HepG2 (cell line): ENCODE measurements around the gene MXD3. TPM values are rescaled to one million over a fixed set of nuclear protein-coding genes. Genes with fewer than 3 reads are reported as not detected.

Source experiments
- polyA plus RNA-seq, 8 experiments: library from polyadenylated mRNA; depleted of rRNA in 3 of 8; stranded (reverse) in 7 of 8; unstranded in 1 of 8; fragments of >200 nt; fragmentation: Illumina TruSeq in 4 of 8; extraction: Trizol in 4 of 8; gene quantifications; 2 replicates each; pipeline versions ENCODE4 v1.2.1 to v1.2.3, GENCODE V29; 2011 to 2016; ENCODE audit warnings: low read depth in 4 of 8, missing spikeins in 1 of 8, mixed read lengths in 1 of 8; ENCODE audit not compliant: insufficient read depth in 1 of 8
- total RNA-seq, 5 experiments: library from RNA; depleted of rRNA; stranded (reverse); fragments of >200 nt; fragmentation: Illumina TruSeq; extraction: Trizol; gene quantifications; 2 replicates each; pipeline ENCODE4 v1.2.3, GENCODE V29; 2016; ENCODE audit warnings: low read depth in 1 of 5
- TF ChIP-seq, protein P1 (sequence below): sonication (generic); formaldehyde crosslinking; IDR thresholded peaks from one replicate; pipeline ENCODE4 v1.5.1; 2020; ENCODE audit warnings: mild to moderate bottlenecking, missing genetic modification reagents; ENCODE audit errors: not compliant biosample characterization
- TF ChIP-seq, protein P2 (sequence below): sonication (generic); formaldehyde crosslinking; IDR thresholded peaks from 2 replicates; pipeline ENCODE4 v1.4.0; 2020; ENCODE audit warnings: missing genetic modification reagents
- TF ChIP-seq, protein P3 (sequence below): sonication (generic); formaldehyde crosslinking; IDR thresholded peaks from 2 replicates; pipeline ENCODE4 v1.9.0; 2022; ENCODE audit warnings: missing genetic modification reagents, mild to moderate bottlenecking, borderline replicate concordance
- TF ChIP-seq, protein P4 (sequence below): sonication (generic); formaldehyde crosslinking; IDR thresholded peaks from 2 replicates; pipeline ENCODE4 v1.5.1; 2020; ENCODE audit warnings: mild to moderate bottlenecking, missing genetic modification reagents, moderate library complexity

The MXD3 gene
- total and polyA plus RNA-seq, 2 of the 13 experiments (the other 11 are each of a cell fraction or from before 2014, with no cell fraction given) = 10.5 to 12.8 TPM

DNA sequence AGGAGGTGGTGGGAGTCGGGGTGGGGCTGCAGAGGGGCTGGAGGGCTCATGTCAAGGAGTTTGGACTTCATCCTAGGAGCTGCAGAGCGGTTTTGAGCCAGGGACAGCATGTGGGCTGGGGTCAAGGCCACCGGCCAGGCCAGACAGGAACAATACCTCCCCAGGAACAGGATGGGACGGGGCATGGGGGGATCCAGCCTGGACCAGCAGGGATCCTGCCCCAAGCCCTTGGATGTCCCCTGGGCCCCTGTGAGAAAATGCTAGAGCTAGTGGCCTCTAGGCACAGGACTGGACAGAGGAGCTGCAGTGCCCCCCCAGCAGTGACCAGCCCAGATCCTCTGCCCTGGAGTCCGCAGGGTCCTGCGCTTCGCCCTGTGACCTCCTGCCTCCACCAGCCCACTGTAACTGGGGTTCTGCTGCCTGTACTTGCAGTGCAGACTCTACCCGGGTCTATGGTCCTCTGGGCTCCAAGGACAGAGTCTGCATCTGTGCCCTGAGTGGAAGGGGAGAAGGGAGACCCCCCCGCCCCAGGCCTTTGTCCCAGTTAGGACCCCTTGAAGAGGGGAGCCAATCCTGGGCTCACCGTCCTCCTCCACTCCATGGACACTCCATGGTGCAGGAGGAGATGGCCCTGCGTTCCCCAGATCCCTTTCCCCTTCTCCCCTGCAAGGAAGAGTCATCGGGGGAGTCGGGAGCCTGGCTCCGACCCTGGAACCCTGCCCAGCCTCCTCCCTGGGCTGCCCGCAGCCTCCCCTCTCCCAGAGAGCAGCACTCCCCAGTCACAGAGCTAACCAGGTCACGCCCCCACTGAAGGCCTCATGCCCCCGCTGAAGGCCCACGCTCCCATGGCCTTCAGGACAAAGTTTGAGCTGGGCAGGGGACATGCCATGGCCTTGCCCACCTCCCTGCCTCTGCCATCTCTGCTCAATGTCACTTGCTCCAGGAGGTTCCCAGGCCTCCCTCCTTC, 3.0 kb upstream of the MXD3 start (continued):
- TF ChIP-seq, protein P1, sequence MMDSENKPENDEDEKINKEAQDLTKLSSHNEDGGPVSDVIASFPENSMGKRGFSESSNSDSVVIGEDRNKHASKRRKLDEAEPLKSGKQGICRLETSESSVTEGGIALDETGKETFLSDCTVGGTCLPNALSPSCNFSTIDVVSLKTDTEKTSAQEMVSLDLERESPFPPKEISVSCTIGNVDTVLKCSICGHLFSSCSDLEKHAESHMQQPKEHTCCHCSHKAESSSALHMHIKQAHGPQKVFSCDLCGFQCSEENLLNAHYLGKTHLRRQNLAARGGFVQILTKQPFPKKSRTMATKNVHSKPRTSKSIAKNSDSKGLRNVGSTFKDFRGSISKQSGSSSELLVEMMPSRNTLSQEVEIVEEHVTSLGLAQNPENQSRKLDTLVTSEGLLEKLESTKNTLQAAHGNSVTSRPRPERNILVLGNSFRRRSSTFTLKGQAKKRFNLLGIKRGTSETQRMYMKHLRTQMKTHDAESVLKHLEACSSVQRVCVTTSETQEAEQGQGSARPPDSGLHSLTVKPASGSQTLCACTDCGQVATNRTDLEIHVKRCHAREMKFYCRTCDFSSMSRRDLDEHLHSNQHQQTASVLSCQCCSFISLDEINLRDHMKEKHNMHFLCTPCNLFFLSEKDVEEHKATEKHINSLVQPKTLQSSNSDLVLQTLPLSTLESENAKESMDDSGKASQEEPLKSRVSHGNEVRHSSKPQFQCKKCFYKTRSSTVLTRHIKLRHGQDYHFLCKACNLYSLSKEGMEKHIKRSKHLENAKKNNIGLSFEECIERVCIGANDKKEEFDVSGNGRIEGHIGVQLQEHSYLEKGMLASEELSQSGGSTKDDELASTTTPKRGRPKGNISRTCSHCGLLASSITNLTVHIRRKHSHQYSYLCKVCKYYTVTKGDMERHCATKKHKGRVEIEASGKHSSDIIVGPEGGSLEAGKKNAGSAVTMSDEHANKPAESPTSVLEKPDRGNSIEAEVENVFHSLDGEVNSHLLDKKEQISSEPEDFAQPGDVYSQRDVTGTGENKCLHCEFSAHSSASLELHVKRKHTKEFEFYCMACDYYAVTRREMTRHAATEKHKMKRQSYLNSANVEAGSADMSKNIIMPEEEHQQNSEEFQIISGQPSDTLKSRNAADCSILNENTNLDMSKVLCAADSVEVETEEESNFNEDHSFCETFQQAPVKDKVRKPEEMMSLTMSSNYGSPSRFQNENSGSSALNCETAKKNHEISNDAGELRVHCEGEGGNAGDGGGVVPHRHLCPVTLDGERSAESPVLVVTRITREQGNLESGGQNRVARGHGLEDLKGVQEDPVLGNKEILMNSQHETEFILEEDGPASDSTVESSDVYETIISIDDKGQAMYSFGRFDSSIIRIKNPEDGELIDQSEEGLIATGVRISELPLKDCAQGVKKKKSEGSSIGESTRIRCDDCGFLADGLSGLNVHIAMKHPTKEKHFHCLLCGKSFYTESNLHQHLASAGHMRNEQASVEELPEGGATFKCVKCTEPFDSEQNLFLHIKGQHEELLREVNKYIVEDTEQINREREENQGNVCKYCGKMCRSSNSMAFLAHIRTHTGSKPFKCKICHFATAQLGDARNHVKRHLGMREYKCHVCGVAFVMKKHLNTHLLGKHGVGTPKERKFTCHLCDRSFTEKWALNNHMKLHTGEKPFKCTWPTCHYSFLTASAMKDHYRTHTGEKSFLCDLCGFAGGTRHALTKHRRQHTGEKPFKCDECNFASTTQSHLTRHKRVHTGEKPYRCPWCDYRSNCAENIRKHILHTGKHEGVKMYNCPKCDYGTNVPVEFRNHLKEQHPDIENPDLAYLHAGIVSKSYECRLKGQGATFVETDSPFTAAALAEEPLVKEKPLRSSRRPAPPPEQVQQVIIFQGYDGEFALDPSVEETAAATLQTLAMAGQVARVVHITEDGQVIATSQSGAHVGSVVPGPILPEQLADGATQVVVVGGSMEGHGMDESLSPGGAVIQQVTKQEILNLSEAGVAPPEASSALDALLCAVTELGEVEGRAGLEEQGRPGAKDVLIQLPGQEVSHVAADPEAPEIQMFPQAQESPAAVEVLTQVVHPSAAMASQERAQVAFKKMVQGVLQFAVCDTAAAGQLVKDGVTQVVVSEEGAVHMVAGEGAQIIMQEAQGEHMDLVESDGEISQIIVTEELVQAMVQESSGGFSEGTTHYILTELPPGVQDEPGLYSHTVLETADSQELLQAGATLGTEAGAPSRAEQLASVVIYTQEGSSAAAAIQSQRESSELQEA (CRISPR knock-in tag) = no peak
- TF ChIP-seq, protein P2, sequence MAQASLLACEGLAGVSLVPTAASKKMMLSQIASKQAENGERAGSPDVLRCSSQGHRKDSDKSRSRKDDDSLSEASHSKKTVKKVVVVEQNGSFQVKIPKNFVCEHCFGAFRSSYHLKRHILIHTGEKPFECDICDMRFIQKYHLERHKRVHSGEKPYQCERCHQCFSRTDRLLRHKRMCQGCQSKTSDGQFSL (CRISPR knock-in tag) = 0 out of 2 replicates have a peak, but pooled peaks have one; percentile 10
- TF ChIP-seq, protein P3, sequence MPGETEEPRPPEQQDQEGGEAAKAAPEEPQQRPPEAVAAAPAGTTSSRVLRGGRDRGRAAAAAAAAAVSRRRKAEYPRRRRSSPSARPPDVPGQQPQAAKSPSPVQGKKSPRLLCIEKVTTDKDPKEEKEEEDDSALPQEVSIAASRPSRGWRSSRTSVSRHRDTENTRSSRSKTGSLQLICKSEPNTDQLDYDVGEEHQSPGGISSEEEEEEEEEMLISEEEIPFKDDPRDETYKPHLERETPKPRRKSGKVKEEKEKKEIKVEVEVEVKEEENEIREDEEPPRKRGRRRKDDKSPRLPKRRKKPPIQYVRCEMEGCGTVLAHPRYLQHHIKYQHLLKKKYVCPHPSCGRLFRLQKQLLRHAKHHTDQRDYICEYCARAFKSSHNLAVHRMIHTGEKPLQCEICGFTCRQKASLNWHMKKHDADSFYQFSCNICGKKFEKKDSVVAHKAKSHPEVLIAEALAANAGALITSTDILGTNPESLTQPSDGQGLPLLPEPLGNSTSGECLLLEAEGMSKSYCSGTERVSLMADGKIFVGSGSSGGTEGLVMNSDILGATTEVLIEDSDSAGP (CRISPR knock-in tag) = 0 out of 2 replicates have a peak, but pooled peaks have one; percentile 26
- TF ChIP-seq, protein P4, sequence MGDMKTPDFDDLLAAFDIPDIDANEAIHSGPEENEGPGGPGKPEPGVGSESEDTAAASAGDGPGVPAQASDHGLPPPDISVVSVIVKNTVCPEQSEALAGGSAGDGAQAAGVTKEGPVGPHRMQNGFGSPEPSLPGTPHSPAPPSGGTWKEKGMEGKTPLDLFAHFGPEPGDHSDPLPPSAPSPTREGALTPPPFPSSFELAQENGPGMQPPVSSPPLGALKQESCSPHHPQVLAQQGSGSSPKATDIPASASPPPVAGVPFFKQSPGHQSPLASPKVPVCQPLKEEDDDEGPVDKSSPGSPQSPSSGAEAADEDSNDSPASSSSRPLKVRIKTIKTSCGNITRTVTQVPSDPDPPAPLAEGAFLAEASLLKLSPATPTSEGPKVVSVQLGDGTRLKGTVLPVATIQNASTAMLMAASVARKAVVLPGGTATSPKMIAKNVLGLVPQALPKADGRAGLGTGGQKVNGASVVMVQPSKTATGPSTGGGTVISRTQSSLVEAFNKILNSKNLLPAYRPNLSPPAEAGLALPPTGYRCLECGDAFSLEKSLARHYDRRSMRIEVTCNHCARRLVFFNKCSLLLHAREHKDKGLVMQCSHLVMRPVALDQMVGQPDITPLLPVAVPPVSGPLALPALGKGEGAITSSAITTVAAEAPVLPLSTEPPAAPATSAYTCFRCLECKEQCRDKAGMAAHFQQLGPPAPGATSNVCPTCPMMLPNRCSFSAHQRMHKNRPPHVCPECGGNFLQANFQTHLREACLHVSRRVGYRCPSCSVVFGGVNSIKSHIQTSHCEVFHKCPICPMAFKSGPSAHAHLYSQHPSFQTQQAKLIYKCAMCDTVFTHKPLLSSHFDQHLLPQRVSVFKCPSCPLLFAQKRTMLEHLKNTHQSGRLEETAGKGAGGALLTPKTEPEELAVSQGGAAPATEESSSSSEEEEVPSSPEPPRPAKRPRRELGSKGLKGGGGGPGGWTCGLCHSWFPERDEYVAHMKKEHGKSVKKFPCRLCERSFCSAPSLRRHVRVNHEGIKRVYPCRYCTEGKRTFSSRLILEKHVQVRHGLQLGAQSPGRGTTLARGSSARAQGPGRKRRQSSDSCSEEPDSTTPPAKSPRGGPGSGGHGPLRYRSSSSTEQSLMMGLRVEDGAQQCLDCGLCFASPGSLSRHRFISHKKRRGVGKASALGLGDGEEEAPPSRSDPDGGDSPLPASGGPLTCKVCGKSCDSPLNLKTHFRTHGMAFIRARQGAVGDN = peak; percentile 67
